HK-2 (cell line): ENCODE results near the gene PTCSC3.
A peak's percentile ranks its signal among the peaks of the same experiment; 100 is the strongest.
"Not testable (repeated sequence)": the region's sequence is repeated elsewhere in the genome, so short reads cannot be mapped to it uniquely, and the experiment has no call there.

Experiments
- DNase-seq: peaks from one replicate; pipeline ENCODE4 v3.0.0-alpha.2; 2018; ENCODE audit not compliant: unreplicated experiment

PTCSC3 gene

DNA sequence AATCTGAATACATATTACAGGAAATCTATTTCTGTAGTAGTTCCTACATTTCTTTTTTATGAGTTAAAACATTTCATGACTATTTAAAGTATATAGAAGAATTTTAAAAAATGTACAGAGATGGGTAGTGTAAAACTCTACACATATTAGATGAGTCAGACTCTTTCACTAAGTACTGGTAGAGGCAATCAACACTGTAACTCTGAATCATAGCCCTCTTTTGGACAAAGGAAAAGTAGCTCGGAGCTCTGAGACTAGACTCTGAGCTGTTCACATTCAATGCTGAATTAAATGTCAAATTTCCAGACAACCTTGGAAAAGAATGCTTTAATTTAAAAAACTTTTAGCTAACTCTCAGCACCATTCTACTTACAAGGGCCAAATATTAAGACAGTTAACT lies 3.4 kb downstream of the PTCSC3 start:
- DNase-seq, result no peak

DNA sequence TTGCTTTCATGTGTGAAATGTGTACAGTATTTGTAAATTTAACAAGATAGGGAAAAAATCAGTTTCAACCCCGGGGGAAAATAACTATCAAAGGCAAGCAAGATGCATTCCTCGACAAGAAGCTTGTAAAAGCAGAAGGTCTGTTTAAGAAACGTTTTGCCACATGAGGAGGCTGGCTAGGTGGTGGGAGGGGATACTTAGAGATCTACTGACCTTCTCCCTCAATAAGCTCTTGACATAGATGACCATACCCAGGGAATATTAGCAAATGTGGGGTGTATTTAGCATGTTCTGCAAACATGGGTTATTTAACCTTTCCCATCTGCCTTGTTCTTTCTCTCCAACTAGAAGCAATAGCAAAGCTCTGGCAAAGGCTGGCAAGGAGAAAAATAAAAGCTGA lies 4.9 kb downstream of the PTCSC3 start:
- no peak for DNase-seq

DNA sequence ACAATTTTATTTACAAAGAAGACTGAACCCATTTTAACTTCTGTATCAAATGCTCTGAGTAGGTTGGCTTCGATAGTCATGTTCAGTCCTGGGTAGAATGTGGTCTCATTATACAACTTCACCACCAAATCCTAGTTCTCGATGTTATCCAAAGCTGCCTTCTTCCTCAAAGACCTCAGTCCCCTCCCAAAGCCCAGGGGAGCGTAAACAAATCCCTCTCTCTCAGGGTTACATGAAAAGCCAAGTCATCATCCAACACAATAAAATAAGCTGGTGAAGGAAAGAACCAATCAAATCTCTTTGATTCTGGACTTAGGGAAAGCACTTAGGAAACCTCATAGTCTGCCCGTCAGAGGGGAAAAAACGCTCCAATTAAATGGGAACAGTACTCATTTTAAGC lies 9.1 kb downstream of the PTCSC3 start:
- DNase-seq, result no peak

DNA sequence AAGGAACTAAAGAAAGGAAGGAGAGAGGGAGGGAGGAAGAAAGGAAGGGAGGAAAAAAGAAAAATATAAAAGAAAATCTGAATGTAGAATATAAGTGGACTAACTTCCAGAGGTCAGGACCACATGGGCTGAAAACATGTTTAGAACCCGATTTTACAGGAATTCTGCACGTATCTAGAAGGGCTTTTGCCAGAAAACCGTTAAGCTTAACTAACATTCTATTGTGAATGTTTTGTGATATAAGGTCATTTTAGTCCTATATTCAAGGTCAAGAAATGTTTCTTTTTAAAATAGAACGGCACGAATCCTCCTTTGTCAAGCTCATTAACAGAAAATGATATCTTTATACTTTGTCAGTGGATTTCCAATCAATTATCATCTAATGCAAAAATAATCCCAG lies 13.1 kb downstream of the PTCSC3 start:
- DNase-seq, result no peak

DNA sequence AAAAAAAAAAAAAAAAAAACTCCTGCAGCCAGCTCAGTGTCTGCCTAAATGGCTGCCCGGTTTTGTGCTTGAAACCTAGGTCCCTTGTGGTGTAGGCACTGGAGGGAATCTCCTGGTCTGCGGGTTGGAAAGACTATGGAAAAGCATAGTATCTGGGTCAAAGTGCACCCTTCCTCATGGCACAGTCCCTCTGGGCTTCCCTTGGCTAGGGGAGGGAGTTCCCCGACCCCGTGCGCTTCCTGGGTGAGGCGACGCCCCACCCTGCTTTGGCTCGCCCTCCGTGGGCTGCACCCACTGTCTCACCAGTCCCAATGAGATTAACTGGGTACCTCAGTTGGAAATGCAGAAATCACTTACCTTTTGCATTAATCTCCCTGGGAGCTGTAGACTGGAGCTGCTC lies 14.3 kb downstream of the PTCSC3 start:
- no peak for DNase-seq

DNA sequence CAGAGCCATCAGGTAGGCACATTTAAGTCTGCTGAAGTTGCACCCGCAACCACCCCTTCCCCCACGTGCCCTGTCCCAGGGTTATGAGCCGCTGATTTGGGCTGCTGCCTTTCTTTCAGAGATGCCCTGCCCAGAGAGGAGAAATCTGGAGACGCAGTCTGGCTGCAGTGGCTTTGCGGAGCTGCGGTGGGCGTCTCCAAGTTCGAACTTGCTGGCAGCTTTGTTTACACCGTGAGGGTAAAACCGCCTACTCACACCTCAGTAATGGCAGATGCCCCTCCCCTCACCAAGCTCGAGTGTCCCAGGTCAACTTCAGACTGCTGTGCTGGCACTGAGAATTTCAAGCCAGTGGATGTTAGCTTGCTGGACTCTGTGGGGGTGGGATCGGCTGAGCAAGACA lies 14.7 kb downstream of the PTCSC3 start:
- DNase-seq, result no peak

DNA sequence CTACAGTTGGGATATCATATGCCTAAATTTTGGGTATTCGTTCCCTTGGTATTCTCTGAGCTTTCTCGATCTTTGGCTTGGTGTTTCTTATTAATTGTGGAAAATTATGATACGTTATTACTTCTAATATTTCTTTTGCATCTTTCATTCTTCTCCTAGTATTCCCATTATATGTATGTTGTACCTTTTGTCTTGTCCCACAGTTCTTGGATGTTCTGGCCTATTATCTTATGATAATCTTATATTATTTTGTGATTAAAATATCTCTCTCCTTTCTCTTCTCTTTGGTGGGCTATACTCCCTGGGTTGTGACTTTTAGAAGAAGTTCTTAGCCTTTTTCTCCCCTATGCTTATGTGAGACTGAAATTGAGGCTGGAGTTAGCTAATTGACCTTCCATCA lies 25.2 kb downstream of the PTCSC3 start:
- DNase-seq, result no peak

DNA sequence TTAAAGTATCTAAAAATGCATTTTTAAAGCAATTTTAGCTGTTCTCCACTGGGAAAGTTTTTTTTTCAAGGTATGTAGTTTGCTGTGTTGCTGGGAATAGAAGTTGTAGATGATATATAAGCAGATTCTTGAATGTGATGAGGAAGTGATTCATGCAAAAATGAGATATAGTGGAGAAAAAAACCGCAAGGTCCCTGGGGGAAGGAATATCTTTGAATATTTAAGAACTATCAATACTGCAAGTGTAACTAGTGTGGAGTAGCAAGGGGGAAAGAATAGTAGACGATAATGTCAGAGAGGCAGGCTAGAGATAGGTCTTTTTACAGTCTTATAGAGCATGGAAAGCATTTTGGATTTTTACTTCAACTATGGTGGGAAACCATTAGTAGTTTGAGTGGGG lies 42.5 kb downstream of the PTCSC3 start:
- no peak for DNase-seq

DNA sequence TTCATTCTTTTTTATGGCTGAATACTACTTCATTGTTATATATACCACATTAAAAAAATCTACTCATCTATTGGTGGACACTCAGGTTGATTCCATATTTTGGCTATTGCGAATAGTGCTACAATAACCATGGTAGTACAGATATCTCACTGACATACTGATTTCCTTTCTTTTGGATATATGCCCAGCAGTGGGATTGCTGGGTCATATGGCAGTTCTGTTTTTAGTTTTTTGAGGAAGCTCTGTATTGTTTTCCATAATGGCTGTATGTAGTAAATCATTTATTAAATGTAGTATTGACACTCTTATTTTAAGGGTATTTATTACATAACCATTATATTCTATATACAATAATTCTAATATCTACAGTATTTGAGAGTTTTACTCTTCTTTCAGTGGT lies 43.7 kb downstream of the PTCSC3 start:
- no peak for DNase-seq

DNA sequence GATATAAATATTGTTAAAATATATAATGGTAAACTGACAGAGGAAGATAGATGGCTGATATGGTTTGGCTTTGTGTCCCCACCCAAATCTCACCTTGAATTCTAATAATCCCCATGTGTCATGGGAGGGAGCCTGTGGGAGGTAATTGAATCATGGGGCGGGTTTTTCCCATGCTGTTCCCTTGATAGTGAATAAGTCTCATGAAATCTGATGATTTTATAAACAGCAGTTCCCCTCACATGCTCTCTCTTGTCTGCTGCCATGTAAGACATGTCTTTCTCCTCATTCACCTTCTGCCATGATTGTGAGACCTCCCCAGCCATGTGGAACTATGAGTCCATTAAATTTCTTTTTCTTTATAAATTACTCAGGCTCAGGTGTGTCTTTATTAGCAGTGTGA lies 46.3 kb downstream of the PTCSC3 start:
- no peak for DNase-seq

DNA sequence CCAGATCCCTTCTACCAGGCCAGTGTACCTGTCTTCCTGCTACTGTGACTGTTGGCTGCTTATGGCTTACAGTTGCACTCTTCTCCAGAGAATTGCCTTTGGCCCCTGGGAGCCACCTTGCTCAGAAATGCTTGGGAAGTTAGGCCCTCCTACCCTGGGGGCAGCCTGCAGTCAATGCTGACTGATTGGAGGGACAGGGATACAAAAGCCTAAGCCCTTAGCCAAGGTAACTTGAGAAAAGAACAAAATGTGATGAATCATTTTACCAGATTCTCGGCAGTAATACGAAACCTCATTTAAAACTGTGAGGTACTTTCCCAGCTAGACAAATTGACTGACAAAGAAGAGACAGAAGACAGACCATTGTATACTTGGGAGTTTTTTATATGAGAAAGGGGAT lies 47.3 kb downstream of the PTCSC3 start:
- DNase-seq, result no peak

DNA sequence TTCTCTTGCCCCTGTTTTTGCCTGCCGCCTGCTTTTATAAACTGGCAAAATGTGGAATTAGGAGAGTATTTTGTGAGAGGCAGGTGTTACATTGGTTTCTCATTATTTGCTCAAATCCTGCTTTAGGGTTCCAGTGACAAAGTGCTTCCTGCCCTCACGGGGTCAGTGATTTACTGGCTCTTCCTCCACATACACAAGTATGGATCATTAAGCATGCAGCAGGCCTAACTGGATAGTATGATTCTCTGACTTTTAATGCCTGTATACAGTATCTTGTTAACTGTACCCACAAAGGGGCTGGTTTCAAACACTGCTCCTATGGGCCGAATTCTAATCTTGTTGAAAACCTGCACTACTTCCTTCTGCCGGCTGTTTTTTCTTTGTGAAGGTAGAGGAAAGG lies 63.2 kb downstream of the PTCSC3 start:
- no peak for DNase-seq

DNA sequence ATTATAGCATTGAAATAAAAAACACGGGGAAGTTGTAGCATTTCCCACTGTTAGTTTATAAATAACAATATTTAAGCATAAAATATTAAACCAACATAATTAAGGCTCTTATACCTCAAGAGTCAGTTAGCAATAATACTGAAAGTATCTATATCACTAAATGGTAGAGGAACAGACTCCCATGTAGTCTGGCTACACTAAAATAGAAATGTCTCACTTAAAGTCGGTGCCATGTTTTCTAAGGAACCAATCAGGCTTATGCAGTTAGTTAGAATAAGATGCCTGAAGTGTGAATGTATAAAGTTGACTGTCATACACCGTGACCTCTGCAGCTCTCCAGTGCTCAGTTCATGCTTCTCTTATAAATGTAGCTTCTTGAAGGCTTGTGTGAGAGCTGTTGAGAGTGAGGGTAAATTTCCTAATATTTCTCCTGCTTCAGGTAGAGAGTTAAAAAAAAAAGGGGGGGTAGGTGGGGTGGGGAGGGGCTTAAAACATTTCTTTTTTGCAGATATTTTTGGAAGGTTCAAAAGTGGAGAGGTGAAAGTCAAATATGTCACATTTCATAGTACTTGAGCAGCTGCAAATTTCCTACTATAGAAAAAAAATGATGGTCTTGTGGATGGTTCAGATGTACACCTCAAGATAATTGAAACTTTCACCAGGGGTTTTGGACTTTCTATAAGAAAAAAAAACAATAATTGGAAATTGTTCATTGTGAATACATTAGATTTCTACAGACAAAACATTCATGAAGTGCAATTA lies 64.5 kb downstream of the PTCSC3 start:
- no peak for DNase-seq

DNA sequence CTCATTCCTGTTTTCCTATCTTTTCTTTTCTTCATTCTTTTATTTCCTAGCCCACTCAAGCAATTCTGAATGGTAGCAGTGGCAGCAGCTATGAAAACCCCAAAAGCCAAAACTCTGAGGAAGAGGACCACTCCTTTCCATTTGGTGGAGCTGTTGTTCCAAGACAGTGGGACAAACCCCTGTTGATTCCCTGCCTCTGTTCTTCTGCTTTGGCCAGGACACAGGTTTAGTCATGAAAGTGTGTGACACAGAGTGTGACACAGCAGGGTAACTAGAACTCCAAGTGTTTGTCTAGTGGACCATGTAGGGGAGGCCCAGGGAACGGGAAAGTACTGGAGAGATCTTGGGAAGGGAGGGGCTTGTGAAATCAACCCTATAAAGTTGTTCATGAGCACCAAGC lies 71.1 kb downstream of the PTCSC3 start:
- peak; percentile 46 for DNase-seq

DNA sequence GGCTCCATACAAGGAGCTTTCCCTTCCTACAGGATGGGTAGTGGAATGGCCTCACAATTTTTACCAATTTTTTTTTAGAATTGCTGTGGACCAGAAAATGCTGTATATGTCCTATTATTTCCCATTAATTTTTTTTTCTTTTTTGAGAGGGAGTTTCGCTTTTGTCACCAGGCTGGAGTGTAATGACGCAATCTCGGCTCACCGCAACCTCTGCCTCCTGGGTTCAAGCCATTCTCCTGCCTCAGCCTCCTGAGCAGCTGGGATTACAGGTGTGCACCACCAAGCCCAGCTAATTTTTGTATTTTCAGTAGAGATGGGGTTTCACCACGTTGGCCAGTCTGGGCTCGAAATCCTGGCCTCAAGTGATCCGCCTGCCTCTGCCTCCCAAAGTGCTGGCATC lies 72.3 kb downstream of the PTCSC3 start:
- DNase-seq, result not testable (repeated sequence)

DNA sequence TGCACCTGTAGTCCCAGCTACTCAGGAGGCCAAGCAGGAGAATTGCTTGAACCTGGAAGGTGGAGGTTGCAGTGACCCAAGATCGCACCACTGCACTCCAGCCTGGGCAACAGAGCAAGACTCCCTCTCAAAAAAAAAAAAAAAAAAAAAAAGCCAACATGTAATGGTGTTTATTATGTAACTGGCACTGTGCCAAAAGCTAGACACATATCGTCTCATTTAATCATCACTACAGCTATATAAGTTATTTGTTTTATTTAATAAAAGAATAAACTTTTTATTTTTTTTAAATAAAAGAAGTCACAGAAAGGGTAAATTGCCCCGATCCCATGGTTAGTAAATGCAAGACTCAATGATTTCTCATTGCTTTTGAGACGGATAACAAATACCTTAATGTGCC lies 76.9 kb downstream of the PTCSC3 start:
- no peak for DNase-seq

DNA sequence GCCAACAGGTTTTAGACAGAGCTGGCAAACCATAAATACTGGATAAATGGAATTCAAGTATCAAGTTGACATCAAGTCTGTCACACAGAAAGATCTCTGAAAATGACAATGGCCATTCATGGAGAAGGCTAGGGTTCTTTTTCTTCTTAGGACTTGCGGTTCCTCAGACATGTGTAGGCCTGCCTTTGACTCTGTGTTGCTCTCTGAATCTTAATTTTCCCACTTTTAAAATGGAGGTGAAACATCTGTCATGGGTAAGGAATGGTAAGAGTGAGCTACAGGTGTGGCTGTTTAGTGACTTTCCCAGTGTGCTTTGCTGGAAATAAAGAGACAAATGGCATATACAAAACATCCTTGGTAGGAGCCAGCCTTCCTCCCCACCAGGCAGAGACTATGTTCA lies 79.2 kb downstream of the PTCSC3 start:
- no peak for DNase-seq

DNA sequence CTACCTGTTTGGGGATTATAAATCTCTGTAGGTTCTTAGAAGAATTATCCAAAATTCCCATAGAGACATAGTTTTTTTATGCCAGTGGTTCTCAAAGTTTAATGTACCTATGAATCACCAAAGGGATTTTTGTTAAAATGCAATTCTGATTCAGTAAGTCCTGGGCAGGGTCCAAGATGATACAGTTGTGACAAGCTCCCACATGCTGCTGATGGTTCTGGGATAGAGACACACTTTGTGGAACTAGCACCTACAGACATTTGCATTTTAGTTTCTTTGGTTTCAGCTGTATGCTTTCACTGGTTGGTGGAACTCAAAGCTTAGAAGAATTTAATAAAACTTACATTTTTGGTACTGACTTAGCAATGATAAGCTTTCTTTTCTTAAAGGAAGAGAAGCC lies 80.4 kb downstream of the PTCSC3 start:
- no peak for DNase-seq

DNA sequence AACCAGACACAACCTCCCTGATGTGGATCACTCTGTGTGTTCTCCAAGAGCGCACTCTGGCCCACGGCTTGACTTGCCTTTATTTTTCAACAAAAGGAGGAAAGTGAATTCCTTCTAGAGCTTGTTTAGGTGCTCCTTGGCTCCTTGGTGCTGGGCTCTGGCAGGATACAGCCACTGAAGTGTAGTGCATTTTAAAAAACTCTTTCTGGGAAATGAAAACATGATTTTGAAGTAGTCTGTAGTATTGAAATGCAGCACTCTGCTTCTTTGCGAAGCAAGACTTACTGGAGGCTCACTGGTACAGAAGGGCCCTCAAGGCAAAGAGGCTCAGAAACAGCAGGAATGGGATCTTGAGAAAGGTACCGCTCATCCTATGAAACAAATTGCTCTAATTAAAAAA lies 81.6 kb downstream of the PTCSC3 start:
- DNase-seq, result no peak

DNA sequence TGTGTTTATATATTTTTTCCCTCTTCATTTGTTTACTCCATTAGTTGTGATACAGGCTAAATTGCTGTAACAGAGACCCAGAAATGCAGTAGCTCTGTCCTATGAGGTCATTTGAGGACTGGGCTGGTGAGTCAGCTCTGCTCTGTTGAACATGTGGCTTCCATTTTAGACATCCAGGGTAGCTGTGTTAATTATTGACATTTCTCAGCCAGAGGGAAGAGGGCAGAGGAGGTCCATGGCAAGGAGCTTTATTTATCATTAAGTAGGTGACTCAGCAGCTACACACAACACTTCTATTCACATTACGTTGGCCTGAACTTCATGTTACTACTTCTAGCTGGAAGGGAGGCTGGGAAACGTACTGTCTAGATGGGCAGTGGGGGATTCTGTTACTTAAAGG lies 85.4 kb downstream of the PTCSC3 start:
- DNase-seq, result peak; percentile 62

DNA sequence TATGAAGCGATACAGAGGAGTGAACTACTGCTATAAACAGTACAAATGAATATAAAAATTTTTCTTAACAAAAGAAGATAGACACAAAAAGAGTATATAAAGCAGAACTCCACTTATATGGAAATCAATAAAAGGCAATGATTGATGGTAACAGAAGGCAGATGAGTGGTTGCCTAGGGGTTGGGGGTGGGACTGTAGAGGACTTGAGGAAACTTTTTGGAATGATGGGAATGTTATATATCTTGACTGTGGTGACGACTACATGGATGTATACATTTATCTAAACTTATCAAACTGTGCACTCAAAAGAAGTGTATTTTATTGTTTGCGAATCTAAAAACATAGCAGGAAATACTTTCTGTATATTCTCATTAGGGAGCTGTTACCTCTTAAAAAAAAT lies 89.1 kb downstream of the PTCSC3 start:
- no peak for DNase-seq

DNA sequence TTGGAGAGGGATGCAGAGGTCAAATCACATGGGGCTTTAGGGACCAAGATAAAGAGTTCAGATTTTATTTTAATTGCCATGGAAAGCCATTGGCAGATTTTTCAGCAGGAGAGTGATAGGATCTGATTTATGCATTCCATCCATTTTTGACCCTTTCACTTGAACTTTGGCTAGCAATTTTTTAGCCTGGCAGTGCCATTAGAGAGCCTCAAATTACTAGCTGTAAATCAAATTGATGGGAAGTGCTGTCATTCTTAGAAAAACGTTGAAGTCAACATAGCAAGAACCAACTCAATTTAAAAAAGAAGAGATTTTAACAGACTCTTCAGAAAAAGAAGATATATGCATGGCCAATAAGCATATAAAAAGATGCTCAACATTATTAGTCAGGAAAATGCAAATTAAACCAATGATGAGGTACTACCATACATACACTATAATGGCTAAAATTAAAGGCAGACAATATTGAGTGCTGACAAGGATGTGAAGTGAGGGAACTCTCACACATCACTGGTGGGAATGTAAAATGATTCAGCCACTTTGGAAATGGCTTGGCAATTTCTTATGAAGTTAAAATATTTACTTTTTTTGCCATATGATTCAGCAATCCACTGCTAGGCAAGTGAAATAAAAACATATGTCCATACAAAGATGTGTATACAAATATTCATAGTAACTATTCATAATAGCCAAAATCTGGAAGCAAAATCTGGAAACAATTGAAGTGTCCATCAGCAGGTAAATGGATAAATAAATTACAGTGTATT lies 89.7 kb downstream of the PTCSC3 start:
- no peak for DNase-seq

DNA sequence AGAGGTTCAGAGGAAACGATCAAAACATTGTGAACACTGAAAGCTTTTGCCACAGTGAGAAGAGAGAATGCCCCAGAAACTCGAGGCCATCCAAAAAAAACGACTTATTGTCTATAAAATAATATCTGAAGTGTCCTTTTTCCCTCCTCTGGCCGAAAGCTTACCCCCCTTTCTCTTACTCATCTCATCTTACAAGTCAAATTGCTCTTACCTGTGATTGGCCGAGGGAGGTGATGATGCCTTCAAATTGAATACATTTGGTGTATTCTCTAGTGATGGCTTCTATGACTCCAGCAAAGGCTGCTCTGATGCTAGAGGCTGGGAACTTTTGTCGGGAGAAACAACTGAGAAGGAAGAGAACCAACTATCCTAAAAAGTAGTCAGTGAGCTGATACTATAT lies 90.7 kb downstream of the PTCSC3 start:
- no peak for DNase-seq
